Measurements from ENCODE around the gene CARHSP1. TPM values are rescaled to one million over a fixed set of nuclear protein-coding genes. Genes with fewer than 3 reads are reported as not detected.

CARHSP1 gene
- total and polyA plus RNA-seq, 2 experiments from 2014 or later = 129 to 150 TPM

- Histone ChIP-seq H3K9me2 (ENCODE audit: insufficient read depth) (no peaks in the 10 kb centered on the region), H3K27me3 (replicated peaks; ENCODE audit: insufficient read depth) (no peaks in the 10 kb centered on the region), H3K9me3 (ENCODE audit: low read depth) (no peaks in the 10 kb centered on the region), H4K20me1 (ENCODE audit: insufficient read depth) (peaks cover 6% of the 10 kb centered on the region), H3K27ac (no peak overlapping the region), H3K9ac (no peak overlapping the region), H3K36me3 (ENCODE audit: low read depth) (peaks cover 79% of the 10 kb centered on the region), H3K79me2 (ENCODE audit: insufficient read depth) (peaks cover 17% of the 10 kb centered on the region), H3K4me1 (ENCODE audit: insufficient read depth) (peaks cover 6% of the 10 kb centered on the region; the same call in 1 of the 2 replicates), H3K4me2 (ENCODE audit: unreplicated experiment) (no peak overlapping the region), H3F3A (ENCODE audit: insufficient read depth) (0 out of 2 replicates have a peak, but pooled peaks cover 6% of the 10 kb centered on the region), H3K4me3 (no peak overlapping the region), H2AFZ (no peak overlapping the region)
- TF ChIP-seq EZH2phosphoT487 (IDR thresholded peaks at IDR 0.05; ENCODE audit: insufficient read depth, low read depth) (no peak), EZH2 (IDR thresholded peaks at IDR 0.05; ENCODE audit: insufficient read depth, poor library complexity, severe bottlenecking) (no peak)
- no peak for DNase-seq
- WGBS, 2 experiments (ENCODE audit: low coverage in 1 of 2, low lambda C conversion rate in 2 of 2, missing lambda C conversion rate in 2 of 2) = 82 to 95% methylated on average over 9 of the region's 9 CpGs
- in situ Hi-C loops (cut with MboI) = no loop called here
Observed at GRCh38 chr16:8903004-8903403, 34.2 kb upstream of the CARHSP1 start.

- H3K79me2 ChIP-seq (ENCODE audit: insufficient read depth) = peaks cover 2% of the 10 kb centered on the region; the same call in 1 of the 2 replicates
- 88 to 89% methylated on average over 13 of the region's 13 CpGs for WGBS, 2 experiments (ENCODE audit: low coverage in 1 of 2, low lambda C conversion rate in 2 of 2, missing lambda C conversion rate in 2 of 2)
- no peak overlapping the region for H2AFZ ChIP-seq
- peaks cover 74% of the 10 kb centered on the region for H3K36me3 ChIP-seq (ENCODE audit: low read depth)
- no peaks in the 10 kb centered on the region for H3F3A ChIP-seq (ENCODE audit: insufficient read depth)
- no peak overlapping the region for H3K27ac ChIP-seq
- in situ Hi-C loops (cut with MboI) = no loop called here
- H3K4me2 ChIP-seq (ENCODE audit: unreplicated experiment) = no peak overlapping the region
- H3K9ac ChIP-seq = no peak overlapping the region
- no peak overlapping the region for H3K4me3 ChIP-seq
- no peaks in the 10 kb centered on the region for H3K27me3 ChIP-seq (replicated peaks; ENCODE audit: insufficient read depth)
- no peak for TF ChIP-seq EZH2phosphoT487 (IDR thresholded peaks at IDR 0.05; ENCODE audit: insufficient read depth, low read depth)
- TF ChIP-seq EZH2 (IDR thresholded peaks at IDR 0.05; ENCODE audit: insufficient read depth, poor library complexity, severe bottlenecking) = no peak
- no peaks in the 10 kb centered on the region for H3K9me2 ChIP-seq (ENCODE audit: insufficient read depth)
- no peaks in the 10 kb centered on the region for H3K4me1 ChIP-seq (ENCODE audit: insufficient read depth)
- H3K9me3 ChIP-seq (ENCODE audit: low read depth) = no peaks in the 10 kb centered on the region
- DNase-seq = no peak
- no peaks in the 10 kb centered on the region for H4K20me1 ChIP-seq (ENCODE audit: insufficient read depth)
Observed at GRCh38 chr16:8901320-8901861, 32.6 kb upstream of the CARHSP1 start.

GRCh38 chr16:8900343-8900742 lies 31.5 kb upstream of the CARHSP1 start:
- Histone ChIP-seq H2AFZ (no peak overlapping the region), H4K20me1 (ENCODE audit: insufficient read depth) (no peaks in the 10 kb centered on the region), H3F3A (ENCODE audit: insufficient read depth) (no peaks in the 10 kb centered on the region), H3K4me2 (ENCODE audit: unreplicated experiment) (no peak overlapping the region), H3K27me3 (replicated peaks; ENCODE audit: insufficient read depth) (no peaks in the 10 kb centered on the region), H3K36me3 (ENCODE audit: low read depth) (peaks cover 73% of the 10 kb centered on the region), H3K9me3 (ENCODE audit: low read depth) (no peaks in the 10 kb centered on the region), H3K4me3 (no peak overlapping the region), H3K4me1 (ENCODE audit: insufficient read depth) (no peaks in the 10 kb centered on the region), H3K79me2 (ENCODE audit: insufficient read depth) (no peaks in the 10 kb centered on the region), H3K27ac (no peak overlapping the region), H3K9me2 (ENCODE audit: insufficient read depth) (no peaks in the 10 kb centered on the region), H3K9ac (no peak overlapping the region)
- no peak for TF ChIP-seq EZH2 (IDR thresholded peaks at IDR 0.05; ENCODE audit: insufficient read depth, poor library complexity, severe bottlenecking)
- no peak for TF ChIP-seq EZH2phosphoT487 (IDR thresholded peaks at IDR 0.05; ENCODE audit: insufficient read depth, low read depth)
- 92% methylated on average over 5 of the region's 5 CpGs for WGBS, 2 experiments (ENCODE audit: low coverage in 1 of 2, low lambda C conversion rate in 2 of 2, missing lambda C conversion rate in 2 of 2)
- in situ Hi-C loops (cut with MboI) = no loop called here
- DNase-seq = no peak

- no peak overlapping the region for H3K4me2 ChIP-seq (ENCODE audit: unreplicated experiment)
- H3K9ac ChIP-seq = no peak overlapping the region
- peaks cover 75% of the 10 kb centered on the region for H3K36me3 ChIP-seq (ENCODE audit: low read depth)
- 87 to 88% methylated on average over 9 of the region's 9 CpGs for WGBS, 2 experiments (ENCODE audit: low coverage in 1 of 2, low lambda C conversion rate in 2 of 2, missing lambda C conversion rate in 2 of 2)
- H3K9me2 ChIP-seq (ENCODE audit: insufficient read depth) = no peaks in the 10 kb centered on the region
- H3F3A ChIP-seq (ENCODE audit: insufficient read depth) = no peaks in the 10 kb centered on the region
- DNase-seq = no peak
- H2AFZ ChIP-seq = no peak overlapping the region
- in situ Hi-C loops (cut with MboI) = loop anchor here (10.0 kb wide), 1 partner anchor 105 kb away; no protein-coding TSS in a partner anchor
- no peaks in the 10 kb centered on the region for H3K79me2 ChIP-seq (ENCODE audit: insufficient read depth)
- no peaks in the 10 kb centered on the region for H3K9me3 ChIP-seq (ENCODE audit: low read depth)
- H3K27me3 ChIP-seq (replicated peaks; ENCODE audit: insufficient read depth) = no peaks in the 10 kb centered on the region
- H3K4me3 ChIP-seq = no peak overlapping the region
- no peaks in the 10 kb centered on the region for H4K20me1 ChIP-seq (ENCODE audit: insufficient read depth)
- no peak for TF ChIP-seq EZH2 (IDR thresholded peaks at IDR 0.05; ENCODE audit: insufficient read depth, poor library complexity, severe bottlenecking)
- TF ChIP-seq EZH2phosphoT487 (IDR thresholded peaks at IDR 0.05; ENCODE audit: insufficient read depth, low read depth) = no peak
- no peaks in the 10 kb centered on the region for H3K4me1 ChIP-seq (ENCODE audit: insufficient read depth)
- no peak overlapping the region for H3K27ac ChIP-seq
Observed at GRCh38 chr16:8899709-8900317, 31.0 kb upstream of the CARHSP1 start.
